HS-27A (cell line): ENCODE data around the gene RPN2.

Experiments
- DNase-seq: peaks from one replicate; pipeline ENCODE4 v3.0.0-alpha.2; 2012; ENCODE audit warnings: low read depth, missing footprints

The RPN2 gene

GRCh38 chr20:37218976-37219375 is 39.8 kb downstream of the RPN2 start:
- no peak for DNase-seq

GRCh38 chr20:37219751-37220668 is 40.9 kb downstream of the RPN2 start:
- DNase-seq = no peak

- no peak for DNase-seq
Measured at GRCh38 chr20:37220731-37221130, 41.6 kb downstream of the RPN2 start.

GRCh38 chr20:37222086-37222485 is 43.0 kb downstream of the RPN2 start:
- no peak for DNase-seq

- DNase-seq = no peak
Measured at GRCh38 chr20:37223053-37223452, 43.9 kb downstream of the RPN2 start.

GRCh38 chr20:37225146-37225545 is 46.0 kb downstream of the RPN2 start:
- DNase-seq = no peak

GRCh38 chr20:37226889-37227288 is 47.8 kb downstream of the RPN2 start:
- DNase-seq = no peak

GRCh38 chr20:37228082-37228481 is 49.0 kb downstream of the RPN2 start:
- DNase-seq = no peak

GRCh38 chr20:37228656-37229055 is 49.5 kb downstream of the RPN2 start:
- no peak for DNase-seq

GRCh38 chr20:37229357-37229756 is 50.2 kb downstream of the RPN2 start:
- DNase-seq = no peak

GRCh38 chr20:37230200-37230599 is 51.1 kb downstream of the RPN2 start:
- DNase-seq = no peak

- DNase-seq = no peak
Measured at GRCh38 chr20:37231947-37232630, 53.0 kb downstream of the RPN2 start.

- no peak for DNase-seq
Measured at GRCh38 chr20:37233548-37234253, 54.6 kb downstream of the RPN2 start.

GRCh38 chr20:37234254-37234581 is 55.1 kb downstream of the RPN2 start:
- DNase-seq = no peak

- DNase-seq = no peak
Measured at GRCh38 chr20:37235065-37235464, 55.9 kb downstream of the RPN2 start.

- no peak for DNase-seq
Measured at GRCh38 chr20:37236462-37236861, 57.3 kb downstream of the RPN2 start.

GRCh38 chr20:37237656-37238055 is 58.5 kb downstream of the RPN2 start:
- no peak for DNase-seq

- DNase-seq = no peak
Measured at GRCh38 chr20:37238426-37238825, 59.3 kb downstream of the RPN2 start.

GRCh38 chr20:37238935-37239451 is 59.9 kb downstream of the RPN2 start:
- DNase-seq = no peak

GRCh38 chr20:37240337-37241067 is 61.4 kb downstream of the RPN2 start:
- no peak for DNase-seq

- DNase-seq = no peak
Measured at GRCh38 chr20:37242503-37242902, 63.4 kb downstream of the RPN2 start.
